ENCODE data around the gene NT5DC4. TPM values are rescaled to one million over a fixed set of nuclear protein-coding genes. Genes with fewer than 3 reads are reported as not detected.
A peak's percentile ranks its signal among the peaks of the same experiment; 100 is the strongest.

NT5DC4 gene
- total RNA-seq, 1 experiment from 2014 or later = not detected

GRCh38 chr2:112784199-112785189, 63.7 kb downstream of the NT5DC4 start, which contains the start of gene IL1A:
IL1A (minus strand) TSS chr2:112784493; CDS start chr2:112783770, 723 bp downstream.
- DNase-seq (ENCODE audit: low read depth) = peak; percentile 71

- no peak for DNase-seq (ENCODE audit: low read depth)
Observed at GRCh38 chr2:112787294-112787693, 66.5 kb downstream of the NT5DC4 start.

GRCh38 chr2:112787729-112788393, 67.0 kb downstream of the NT5DC4 start:
- no peak for DNase-seq (ENCODE audit: low read depth)

- no peak for DNase-seq (ENCODE audit: low read depth)
Observed at GRCh38 chr2:112788653-112789052, 67.8 kb downstream of the NT5DC4 start.

Other genes starting within 250 kb of the NT5DC4 start
- gene TTL, start 238.9 kb upstream of the NT5DC4 start, total RNA-seq (2014; rRNA removed; shearing (Covaris generic)) = 45.8 and 58.9 TPM in 2 replicates
- 19.7 and 21.3 TPM in 2 replicates for gene POLR1B, start 178.6 kb upstream of the NT5DC4 start, total RNA-seq (2014; rRNA removed; shearing (Covaris generic))
- 31.6 and 32.2 TPM in 2 replicates for gene CHCHD5, start 136.4 kb upstream of the NT5DC4 start, total RNA-seq (2014; rRNA removed; shearing (Covaris generic))
- gene SLC20A1, start 75.1 kb upstream of the NT5DC4 start, total RNA-seq (2014; rRNA removed; shearing (Covaris generic)) = 124 and 127 TPM in 2 replicates
- gene CKAP2L, start 43.6 kb downstream of the NT5DC4 start, total RNA-seq (2014; rRNA removed; shearing (Covaris generic)) = 47.1 and 61.9 TPM in 2 replicates
- gene IL1A, start 63.5 kb downstream of the NT5DC4 start, total RNA-seq (2014; rRNA removed; shearing (Covaris generic)) = 1.9 and 2.3 TPM in 2 replicates
- gene IL1B, start 115.8 kb downstream of the NT5DC4 start, total RNA-seq (2014; rRNA removed; shearing (Covaris generic)) = 57.5 and 71.6 TPM in 2 replicates
- gene IL37, start 190.1 kb downstream of the NT5DC4 start, total RNA-seq (2014; rRNA removed; shearing (Covaris generic)) = 0.36 and 0.49 TPM in 2 replicates